ENCODE measurements around the gene SERPINE2.
"Not testable (repeated sequence)": the region's sequence is repeated elsewhere in the genome, so short reads cannot be mapped to it uniquely, and the experiment has no call there.

Gene SERPINE2

GRCh38 chr2:224009605-224010315, 29.3 kb downstream of the SERPINE2 start:
- DNase-seq = peak; percentile 15

GRCh38 chr2:224008702-224009261, 30.3 kb downstream of the SERPINE2 start:
- no peak for DNase-seq

DNA sequence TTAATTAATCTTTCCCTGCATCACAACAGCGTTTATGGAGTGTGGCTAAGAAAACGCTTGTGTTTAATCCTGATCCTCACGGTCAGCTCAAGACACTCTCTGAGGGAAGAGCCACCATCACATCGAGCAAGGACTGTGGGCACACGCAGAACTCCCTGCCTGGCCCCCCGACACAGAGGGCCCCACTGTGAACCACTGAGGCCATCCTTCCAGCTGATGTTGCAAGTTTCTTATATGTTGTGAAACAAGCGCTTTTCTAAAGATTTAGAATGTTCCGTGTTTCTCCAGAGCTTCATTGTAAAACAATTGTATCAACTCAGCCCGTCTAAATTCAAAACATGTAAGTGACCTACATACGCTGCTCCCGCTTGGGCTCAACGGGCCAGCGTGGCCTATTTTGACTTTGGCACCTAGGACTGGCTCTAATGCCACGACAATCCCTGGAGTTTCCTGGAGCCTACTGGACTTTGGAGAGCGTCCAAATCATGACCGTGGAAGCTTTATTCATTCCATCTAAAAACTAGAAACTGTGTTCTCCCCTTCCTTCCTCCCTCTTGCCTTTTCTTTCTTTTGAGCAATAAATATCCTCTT, 34.9 kb downstream of the SERPINE2 start:
- DNase-seq = no peak

DNA sequence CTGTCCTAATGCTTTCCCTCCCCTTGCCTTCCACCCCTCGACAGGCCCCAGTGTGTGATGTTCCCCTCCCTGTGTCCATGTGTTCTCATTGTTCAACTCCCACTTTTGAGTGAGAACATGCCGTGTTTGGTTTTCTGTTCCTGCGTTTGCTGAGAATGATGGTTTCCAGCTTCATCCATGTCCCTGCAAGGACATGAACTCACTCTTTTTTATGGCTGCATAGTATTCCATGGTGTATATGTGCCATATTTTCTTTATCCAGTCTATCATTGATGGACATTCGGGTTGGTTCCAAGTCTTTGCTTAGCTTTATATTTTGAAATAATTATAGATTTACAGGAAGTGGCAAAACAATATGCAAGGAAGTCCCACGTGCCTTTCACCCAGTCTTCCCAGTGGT, 38.4 kb downstream of the SERPINE2 start:
- not testable (repeated sequence) for DNase-seq

- DNase-seq = no peak
Observed at GRCh38 chr2:223999862-224000261, 39.2 kb downstream of the SERPINE2 start.

DNA sequence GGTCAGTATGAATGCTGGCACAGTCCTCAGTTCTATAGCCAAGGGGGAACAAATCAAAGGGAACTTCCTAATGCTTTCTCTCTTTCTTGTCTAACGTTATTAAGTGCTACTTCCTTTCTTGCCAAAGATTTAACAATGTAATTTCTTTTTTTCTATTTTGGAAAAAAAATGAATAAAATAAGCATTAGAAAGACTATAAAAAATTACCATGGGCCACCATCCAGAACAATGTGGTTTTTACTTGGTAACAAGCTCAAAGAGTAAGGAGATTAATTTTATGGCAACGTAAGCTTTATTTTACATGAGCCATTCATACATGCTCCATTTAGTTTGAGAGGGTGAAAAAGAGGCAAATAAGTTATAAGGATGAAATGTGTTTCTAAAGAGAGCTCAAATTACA, 40.1 kb downstream of the SERPINE2 start:
- DNase-seq = no peak

- DNase-seq = no peak
Observed at GRCh38 chr2:223997938-223998337, 41.1 kb downstream of the SERPINE2 start.

DNA sequence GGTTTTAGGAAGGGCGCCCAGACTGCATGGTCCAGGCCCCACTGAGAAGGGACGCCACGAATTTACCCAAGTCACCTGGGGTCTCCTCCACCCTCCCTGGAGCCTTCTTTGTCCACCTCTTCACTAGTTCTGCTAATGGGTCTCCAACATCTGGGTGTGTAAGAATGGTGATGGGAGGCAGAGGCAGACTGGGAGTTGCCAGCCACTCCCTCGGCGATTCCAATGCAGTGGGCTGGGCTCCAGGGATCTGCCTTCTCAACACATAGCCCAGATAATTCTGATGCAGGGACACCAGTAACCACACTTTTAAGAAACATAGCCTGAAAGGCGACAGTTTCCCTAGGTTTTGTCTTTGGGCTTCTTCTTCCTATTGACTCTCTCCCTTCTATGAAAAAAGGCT, 42.7 kb downstream of the SERPINE2 start:
- no peak for DNase-seq

GRCh38 chr2:223995569-223995968, 43.5 kb downstream of the SERPINE2 start:
- peak; percentile 40 for DNase-seq

DNA sequence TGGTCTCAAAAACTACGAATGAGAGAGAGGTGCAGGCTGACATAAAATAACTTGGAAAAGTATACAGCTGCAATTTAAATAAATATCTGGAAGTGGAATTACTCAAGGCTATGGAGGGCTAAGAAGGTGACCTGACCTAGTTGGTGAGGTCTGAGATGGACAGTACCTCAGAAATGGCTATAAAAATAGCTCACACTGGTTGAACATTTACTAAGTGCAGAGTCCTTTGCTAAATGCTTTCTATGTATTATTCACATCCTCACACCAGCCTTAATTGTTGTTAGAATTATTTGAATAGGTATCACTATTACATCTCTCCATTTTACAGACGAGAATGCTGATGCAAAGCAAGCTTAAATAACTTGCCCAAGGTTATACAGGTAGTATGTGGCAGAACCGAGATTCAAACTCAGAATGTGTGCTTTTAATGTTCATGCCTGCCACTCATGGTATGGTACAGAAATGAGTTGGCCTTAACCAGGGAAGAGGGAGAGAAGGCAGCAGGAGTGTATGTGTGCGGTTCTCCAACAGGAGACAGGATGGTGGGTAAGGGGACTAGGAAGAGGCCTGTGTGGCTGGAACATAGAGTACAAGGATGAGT, 44.4 kb downstream of the SERPINE2 start:
- peak; percentile 52 for DNase-seq

- peak; percentile 73 for DNase-seq
Observed at GRCh38 chr2:223993634-223994232, 45.4 kb downstream of the SERPINE2 start.

DNA sequence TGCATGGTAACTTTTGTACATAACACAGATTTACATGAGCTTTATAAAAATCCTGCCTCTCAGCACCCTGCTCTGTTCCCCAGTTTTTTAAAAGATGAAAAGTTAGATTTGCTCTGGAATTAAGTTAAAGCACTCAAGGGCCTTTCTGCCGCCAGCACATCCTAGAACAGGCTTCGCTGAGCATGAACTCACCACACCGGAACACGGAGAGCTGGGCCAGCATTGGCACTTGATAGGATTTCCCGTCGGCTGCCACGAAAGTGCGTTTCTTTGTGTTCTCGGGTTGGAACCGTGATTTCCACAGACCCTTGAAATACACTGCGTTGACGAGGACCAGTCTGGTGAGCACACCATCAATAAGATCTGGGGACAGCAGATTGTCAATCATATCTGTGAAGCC, 47.5 kb downstream of the SERPINE2 start:
- DNase-seq = no peak

DNA sequence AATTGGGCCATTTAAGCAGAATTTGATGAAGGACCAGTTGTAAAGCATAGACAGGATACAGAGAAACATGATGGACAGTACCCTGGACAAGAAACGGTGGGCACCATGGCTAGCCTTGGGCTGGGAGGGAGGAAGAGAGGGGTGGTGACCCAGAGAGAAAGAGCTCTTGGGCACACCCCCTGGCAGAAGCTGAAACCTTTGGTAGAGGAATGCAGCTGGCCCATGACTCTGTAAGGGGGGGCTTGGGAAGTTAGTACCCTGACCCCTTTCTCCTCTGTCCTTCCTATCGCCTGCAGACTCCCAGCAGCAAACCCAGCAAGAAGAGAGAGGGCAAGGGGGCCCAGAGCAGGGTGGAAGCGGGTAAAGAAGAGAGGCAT, 49.2 kb downstream of the SERPINE2 start:
- DNase-seq = no peak

GRCh38 chr2:223989206-223989855, 49.8 kb downstream of the SERPINE2 start:
- DNase-seq = no peak

DNA sequence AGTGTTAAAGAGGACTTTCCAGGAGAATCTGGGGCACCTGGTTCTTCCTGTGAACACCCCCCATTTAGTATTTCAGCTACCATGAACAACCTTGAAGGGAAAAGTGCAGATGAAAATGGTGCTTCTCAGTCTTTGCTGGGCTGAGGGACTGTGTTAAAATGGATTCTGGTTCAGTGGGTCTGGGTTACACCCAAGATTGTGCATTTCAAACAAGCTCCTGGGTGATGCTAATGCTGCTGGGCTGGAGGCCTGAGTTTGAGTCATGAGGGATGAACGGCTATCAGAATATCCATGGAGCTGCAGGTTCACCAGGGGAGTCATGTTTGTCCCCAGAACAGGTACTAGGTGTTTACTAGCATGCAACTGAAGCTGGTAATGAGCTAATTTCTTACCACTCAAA, 57.8 kb downstream of the SERPINE2 start:
- DNase-seq = no peak

- DNase-seq = no peak
Observed at GRCh38 chr2:223980803-223981202, 58.3 kb downstream of the SERPINE2 start.

DNA sequence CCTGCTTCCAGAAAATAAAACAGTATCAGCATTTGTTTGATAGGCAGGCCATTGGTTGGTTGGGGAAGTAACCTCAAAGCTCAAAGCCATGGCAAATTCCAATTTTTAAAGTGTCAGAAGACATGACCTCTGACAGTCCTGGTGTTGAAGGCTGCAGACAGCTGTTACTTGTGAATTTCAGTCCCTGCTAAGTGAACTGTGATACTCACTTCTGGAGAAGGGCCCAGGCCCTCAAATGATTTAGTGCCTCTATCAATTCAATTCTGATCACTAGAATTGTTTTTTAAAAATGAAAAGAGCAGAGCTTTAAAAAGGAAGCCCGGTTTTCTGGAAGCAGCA, 58.7 kb downstream of the SERPINE2 start:
- no peak for DNase-seq

DNA sequence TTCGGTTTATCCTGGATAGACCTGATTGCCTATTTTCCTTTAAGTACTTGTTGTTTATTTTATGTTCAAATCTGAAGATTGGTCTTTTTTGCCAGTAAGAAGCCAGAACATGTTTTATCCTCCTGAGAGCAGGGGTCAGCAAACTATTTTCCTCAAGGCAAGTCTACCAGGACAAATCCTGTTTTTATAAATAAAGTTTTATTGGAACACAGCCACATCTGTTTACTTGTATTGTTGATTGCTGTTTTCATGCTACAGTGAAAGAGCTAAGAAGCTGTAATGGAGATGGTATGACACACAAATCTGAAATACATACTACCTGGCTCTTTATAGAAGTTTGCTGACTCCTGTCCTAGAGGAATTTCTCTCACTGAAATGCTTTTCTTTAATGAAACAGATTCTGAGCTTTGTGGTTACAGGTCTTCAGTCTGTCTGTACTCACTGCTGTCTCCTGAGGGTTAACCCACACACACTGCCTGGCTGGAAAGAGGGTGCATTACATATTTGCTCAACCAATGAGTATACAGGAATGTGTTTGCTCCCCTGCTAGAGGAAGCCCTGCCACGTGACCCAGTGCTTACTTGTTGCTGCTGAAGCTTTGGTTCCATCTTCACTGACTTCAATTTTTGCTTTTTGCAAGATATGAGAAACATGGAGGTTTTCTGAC, 59.2 kb downstream of the SERPINE2 start:
- DNase-seq = no peak

- no peak for DNase-seq
Observed at GRCh38 chr2:223978451-223978850, 60.6 kb downstream of the SERPINE2 start.

GRCh38 chr2:223976635-223977226, 62.4 kb downstream of the SERPINE2 start:
- no peak for DNase-seq

DNA sequence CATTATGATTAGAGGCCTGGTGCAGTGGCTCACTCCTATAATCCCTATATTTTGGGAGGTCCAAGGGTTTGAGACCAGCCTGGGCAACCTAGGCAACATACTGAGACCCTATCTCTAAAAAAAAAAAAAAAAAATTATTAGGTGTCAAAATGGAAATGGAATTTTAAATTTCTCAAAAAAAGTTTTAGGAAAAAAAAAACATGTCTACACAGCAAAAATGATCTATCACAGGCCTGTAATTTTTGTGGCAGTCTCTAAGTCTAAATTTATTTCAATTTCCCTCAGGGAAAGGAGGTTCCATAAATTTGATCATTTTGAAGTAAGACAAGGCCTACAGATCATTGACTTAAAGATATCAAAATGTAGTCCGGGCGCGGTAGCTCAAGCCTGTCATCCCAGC, 65.5 kb downstream of the SERPINE2 start:
- no peak for DNase-seq

- no peak for DNase-seq
Observed at GRCh38 chr2:223972656-223973102, 66.4 kb downstream of the SERPINE2 start.
